GM12872 (cell line): ENCODE data around the gene PARD6G.
A peak's percentile ranks its signal among the peaks of the same experiment; 100 is the strongest.

Source experiments
- TF ChIP-seq, protein P1 (sequence below): IDR thresholded peaks from 3 replicates; pipeline ENCODE4 v1.5.1; 2011; ENCODE audit warnings: low read depth, mild to moderate bottlenecking, low read length, moderate library complexity; ENCODE audit not compliant: insufficient read depth

Gene PARD6G

DNA sequence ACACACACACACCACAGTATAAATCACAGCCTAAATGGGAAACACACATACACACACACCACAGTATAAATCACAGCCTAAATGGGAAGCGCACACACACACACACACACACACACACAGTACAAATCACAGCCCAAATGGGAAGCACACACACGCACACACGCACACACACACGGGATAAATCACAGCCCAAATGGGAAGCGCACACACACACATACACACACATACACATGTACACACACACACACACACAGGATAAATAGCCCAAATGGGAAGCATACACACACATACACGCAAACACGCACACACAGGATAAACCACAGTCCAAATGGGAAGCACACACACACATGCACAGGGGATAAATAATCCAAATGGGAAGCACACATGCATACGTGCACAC, 70.2 kb downstream of the PARD6G start:
- TF ChIP-seq, protein P1, sequence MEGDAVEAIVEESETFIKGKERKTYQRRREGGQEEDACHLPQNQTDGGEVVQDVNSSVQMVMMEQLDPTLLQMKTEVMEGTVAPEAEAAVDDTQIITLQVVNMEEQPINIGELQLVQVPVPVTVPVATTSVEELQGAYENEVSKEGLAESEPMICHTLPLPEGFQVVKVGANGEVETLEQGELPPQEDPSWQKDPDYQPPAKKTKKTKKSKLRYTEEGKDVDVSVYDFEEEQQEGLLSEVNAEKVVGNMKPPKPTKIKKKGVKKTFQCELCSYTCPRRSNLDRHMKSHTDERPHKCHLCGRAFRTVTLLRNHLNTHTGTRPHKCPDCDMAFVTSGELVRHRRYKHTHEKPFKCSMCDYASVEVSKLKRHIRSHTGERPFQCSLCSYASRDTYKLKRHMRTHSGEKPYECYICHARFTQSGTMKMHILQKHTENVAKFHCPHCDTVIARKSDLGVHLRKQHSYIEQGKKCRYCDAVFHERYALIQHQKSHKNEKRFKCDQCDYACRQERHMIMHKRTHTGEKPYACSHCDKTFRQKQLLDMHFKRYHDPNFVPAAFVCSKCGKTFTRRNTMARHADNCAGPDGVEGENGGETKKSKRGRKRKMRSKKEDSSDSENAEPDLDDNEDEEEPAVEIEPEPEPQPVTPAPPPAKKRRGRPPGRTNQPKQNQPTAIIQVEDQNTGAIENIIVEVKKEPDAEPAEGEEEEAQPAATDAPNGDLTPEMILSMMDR: no peak

DNA sequence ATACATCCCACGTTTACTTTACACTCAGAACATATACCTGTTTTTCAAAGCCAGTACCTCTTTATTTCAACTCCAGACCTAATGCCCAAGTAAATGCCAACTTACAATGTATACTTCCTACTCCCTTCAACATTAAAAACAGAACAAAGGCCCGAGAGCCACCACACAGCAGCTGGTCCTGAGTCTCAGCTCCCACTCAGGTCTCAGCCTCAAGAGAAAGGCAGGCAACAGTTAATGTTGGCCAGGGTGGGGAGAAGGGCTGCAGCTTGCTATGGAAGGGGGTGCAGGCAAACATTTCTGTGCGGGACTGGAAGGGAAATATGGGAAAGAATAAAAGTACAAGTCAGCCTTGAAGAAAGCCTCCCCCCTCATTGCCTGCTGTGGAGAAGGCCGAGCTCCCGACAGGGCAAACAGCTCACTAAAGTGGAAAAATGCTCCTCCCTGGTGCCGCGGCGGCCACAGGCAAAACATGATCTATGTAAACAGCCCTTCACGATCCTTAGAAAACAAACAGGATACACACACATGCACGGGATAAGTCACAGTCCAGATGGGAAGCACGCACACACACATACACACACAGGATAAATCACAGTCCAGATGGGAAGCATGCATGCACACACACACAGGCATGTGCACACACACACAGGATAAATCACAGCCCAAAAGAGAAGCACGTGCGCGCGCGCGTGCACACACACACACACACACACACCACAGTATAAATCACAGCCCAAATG, 70.8 kb downstream of the PARD6G start:
- TF ChIP-seq, protein P1: no peak

DNA sequence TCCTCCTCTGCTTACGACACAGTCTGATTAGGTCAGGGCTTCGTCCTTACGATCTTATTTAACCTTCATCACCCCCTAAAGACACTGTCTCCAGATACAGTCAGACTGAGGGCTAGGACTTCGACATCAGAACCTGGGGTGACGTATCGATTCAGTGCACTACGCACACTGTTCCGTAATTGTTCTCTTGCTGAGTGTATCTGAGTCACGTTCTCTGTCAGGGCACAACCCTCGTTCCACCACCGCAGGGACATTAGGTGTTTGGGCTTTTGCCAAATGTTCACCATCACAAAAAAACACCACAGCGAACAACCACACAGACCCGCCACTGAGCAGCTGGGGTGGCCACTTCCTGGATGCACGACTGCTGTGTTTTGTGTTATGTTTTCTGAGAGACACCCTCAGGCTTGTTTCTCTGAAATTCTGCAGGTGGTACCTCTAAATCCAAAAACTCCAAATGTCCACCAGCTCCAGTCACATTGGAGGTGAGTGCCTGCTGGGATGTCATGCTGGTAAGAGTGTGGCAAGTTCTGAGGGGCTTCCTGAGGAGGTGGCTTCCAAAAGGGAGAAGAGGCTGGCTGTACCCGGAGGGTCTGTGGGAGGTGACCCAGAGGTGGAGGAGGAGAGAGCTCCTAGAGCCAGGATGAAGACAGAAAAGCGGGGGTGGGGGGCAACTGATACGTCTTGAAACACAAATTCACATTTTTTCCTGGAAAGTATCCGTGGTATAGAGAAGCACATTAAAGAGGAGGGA, 71.7 kb downstream of the PARD6G start:
- TF ChIP-seq, protein P1: no peak

DNA sequence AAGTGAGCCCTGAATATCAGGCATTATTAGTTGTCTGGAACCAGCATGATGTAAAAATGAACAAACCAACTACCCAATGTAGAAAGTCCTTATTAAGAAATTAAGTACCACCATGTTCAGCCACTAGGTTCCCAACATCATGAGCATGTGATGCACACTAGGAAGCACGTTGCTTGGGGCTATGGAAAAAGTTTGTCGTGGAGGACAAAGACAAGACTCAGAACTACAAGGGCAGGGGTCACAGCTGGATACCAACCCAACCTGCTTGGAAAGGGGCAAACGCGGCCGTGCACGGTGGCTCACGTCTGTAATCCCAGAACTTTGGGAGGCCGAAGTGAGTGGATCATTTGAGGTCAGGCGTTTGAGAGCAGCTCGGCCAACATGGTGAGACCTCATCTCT, 74.3 kb downstream of the PARD6G start:
- TF ChIP-seq, protein P1: no peak

DNA sequence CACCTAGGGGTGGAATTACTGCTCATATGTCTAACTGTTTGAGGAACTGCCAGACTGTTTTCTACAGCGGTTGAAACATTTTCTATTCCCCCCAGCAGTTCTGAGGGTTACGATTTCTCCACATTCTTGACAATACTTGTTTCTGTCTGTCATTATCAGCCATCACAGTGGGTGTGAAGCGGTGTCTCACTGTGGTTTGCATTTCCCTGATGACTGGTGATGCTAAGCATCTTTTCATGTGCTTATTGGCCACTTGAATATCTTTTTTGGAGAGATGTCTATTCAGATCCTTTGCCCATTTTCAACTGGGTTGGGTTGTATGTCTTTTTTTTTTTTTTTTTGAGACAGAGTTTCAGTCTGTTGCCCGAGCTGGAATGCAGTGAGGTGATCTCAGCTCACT, 75.3 kb downstream of the PARD6G start:
- TF ChIP-seq, protein P1: no peak

DNA sequence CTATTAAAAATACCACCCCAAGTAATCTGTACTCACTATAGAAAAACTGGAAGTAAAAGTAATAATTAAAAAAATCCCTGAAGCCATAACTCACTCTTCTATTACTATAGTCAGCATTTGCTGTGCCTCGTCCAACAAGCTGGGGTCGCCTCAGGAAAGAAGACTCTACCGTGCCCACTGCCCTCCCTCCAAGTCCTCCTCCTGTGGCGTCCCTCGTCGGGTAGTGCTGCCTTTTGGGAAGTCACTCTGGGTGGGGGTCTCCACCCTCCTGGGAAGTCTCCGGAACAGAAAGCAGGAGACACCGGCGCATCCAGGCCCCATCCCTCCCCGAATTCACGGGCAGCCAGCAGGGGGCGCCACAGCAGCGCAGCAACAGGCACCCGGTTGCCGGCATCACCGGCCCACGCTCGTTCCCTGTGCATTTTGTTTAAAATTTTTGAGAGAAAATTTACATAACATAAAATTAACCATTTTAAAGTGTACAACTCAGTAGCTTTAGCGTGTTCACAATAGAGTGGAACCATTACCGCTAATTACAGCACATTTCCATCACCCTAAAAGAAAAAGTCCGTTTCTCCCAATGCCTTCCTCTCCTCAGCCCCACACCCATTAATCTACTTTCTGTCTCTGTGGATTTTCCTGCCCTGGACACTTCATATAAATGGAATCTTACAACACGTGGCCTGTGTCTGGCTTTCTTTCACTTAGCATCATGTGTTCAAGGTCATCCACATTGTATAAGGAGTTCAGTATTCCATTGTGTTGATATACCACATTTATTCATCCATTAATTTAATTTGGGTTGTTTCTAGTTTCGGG, 76.1 kb downstream of the PARD6G start:
- TF ChIP-seq, protein P1: peak; percentile 89
